Stimulated activated CD8-positive, alpha-beta memory T cell treated with anti-CD3 and anti-CD28 coated beads, Interleukin-7, amount 100 ng/mL, for 24 hours (primary cell): ENCODE measurements around the gene KCMF1.

ENCODE experiments used
- DNase-seq: peaks from one replicate; pipeline ENCODE4 v3.0.0-alpha.2; 2020; ENCODE audit warnings: low read depth

KCMF1 gene

GRCh38 chr2:85083092-85083491 is 112.1 kb downstream of the KCMF1 start:
- DNase-seq: no peak

- no peak for DNase-seq
Measured at GRCh38 chr2:85085563-85085962, 114.6 kb downstream of the KCMF1 start.

GRCh38 chr2:85087541-85087940 is 116.6 kb downstream of the KCMF1 start:
- no peak for DNase-seq

- no peak for DNase-seq
Measured at GRCh38 chr2:85088921-85089320, 118.0 kb downstream of the KCMF1 start.

GRCh38 chr2:85089585-85089984 is 118.6 kb downstream of the KCMF1 start:
- no peak for DNase-seq

GRCh38 chr2:85091838-85092237 is 120.9 kb downstream of the KCMF1 start:
- DNase-seq: no peak

GRCh38 chr2:85095094-85095493 is 124.1 kb downstream of the KCMF1 start:
- no peak for DNase-seq

- DNase-seq: no peak
Measured at GRCh38 chr2:85096616-85097015, 125.7 kb downstream of the KCMF1 start.

- no peak for DNase-seq
Measured at GRCh38 chr2:85104228-85104627, 133.3 kb downstream of the KCMF1 start.

- no peak for DNase-seq
Measured at GRCh38 chr2:85106489-85107180, 135.7 kb downstream of the KCMF1 start.
